Measurements from ENCODE around the gene OR10K2.
"Not testable (repeated sequence)": the region's sequence is repeated elsewhere in the genome, so short reads cannot be mapped to it uniquely, and the experiment has no call there.

OR10K2 gene

GRCh38 chr1:158426137-158426536, at the start of gene OR10K2:
Gene OR10K2 (minus strand): TSS chr1:158426237. CDS start chr1:158420866, 5,371 bp downstream.
- DNase-seq = no peak

- no peak for DNase-seq
Observed at GRCh38 chr1:158471920-158472319, 45.9 kb upstream of the OR10K2 start, which contains the start of gene OR10R2. Gene OR10R2 (plus strand): TSS chr1:158472220. CDS start chr1:158472326, 106 bp downstream.

GRCh38 chr1:158461534-158461933, 35.5 kb upstream of the OR10K2 start, which contains the start of gene OR10K1:
Gene OR10K1 (plus strand): TSS chr1:158461834. CDS start chr1:158465562, 3,728 bp downstream.
- DNase-seq = no peak

- DNase-seq = no peak
Observed at GRCh38 chr1:158458263-158458662, 32.2 kb upstream of the OR10K2 start.

GRCh38 chr1:158457246-158457645, 31.2 kb upstream of the OR10K2 start:
- DNase-seq = no peak

GRCh38 chr1:158454537-158454936, 28.5 kb upstream of the OR10K2 start:
- DNase-seq = no peak

GRCh38 chr1:158445376-158445775, 19.3 kb upstream of the OR10K2 start:
- DNase-seq = no peak

- no peak for DNase-seq
Observed at GRCh38 chr1:158434741-158435140, 8.7 kb upstream of the OR10K2 start.

GRCh38 chr1:158430163-158430562, 4.1 kb upstream of the OR10K2 start:
- DNase-seq = not testable (repeated sequence)

- DNase-seq = no peak
Observed at GRCh38 chr1:158425027-158425426, 1.0 kb downstream of the OR10K2 start.

- no peak for DNase-seq
Observed at GRCh38 chr1:158422212-158422611, 3.8 kb downstream of the OR10K2 start.

- no peak for DNase-seq
Observed at GRCh38 chr1:158417586-158417985, 8.5 kb downstream of the OR10K2 start.

- no peak for DNase-seq
Observed at GRCh38 chr1:158414651-158415345, 11.2 kb downstream of the OR10K2 start.

GRCh38 chr1:158407092-158407491, 18.9 kb downstream of the OR10K2 start:
- no peak for DNase-seq

- no peak for DNase-seq
Observed at GRCh38 chr1:158400871-158401270, 25.2 kb downstream of the OR10K2 start.

- no peak for DNase-seq
Observed at GRCh38 chr1:158398818-158399514, 27.1 kb downstream of the OR10K2 start, which contains the start of gene OR10T2. Gene OR10T2 (minus strand): TSS chr1:158399466. CDS start chr1:158399466, 0 bp downstream.

- no peak for DNase-seq
Observed at GRCh38 chr1:158396646-158397045, 29.4 kb downstream of the OR10K2 start.

GRCh38 chr1:158393476-158393875, 32.6 kb downstream of the OR10K2 start:
- no peak for DNase-seq

GRCh38 chr1:158391099-158391498, 34.9 kb downstream of the OR10K2 start:
- no peak for DNase-seq

- no peak for DNase-seq
Observed at GRCh38 chr1:158390331-158390730, 35.7 kb downstream of the OR10K2 start.

- no peak for DNase-seq
Observed at GRCh38 chr1:158374860-158375259, 51.2 kb downstream of the OR10K2 start.

GRCh38 chr1:158374101-158374500, 51.9 kb downstream of the OR10K2 start:
- DNase-seq = not testable (repeated sequence)

- no peak for DNase-seq
Observed at GRCh38 chr1:158371188-158371953, 54.7 kb downstream of the OR10K2 start.
